ENCODE data around the gene ZEB2.

Gene ZEB2

GRCh38 chr2:144351687-144352086 is 168.2 kb downstream of the ZEB2 start:
- no peak for DNase-seq (ENCODE audit: low spot score)

- no peak for DNase-seq (ENCODE audit: low spot score)
Observed at GRCh38 chr2:144350151-144350802, 169.6 kb downstream of the ZEB2 start.

GRCh38 chr2:144349674-144350073 is 170.2 kb downstream of the ZEB2 start:
- DNase-seq (ENCODE audit: low spot score) = no peak

- DNase-seq (ENCODE audit: low spot score) = no peak
Observed at GRCh38 chr2:144348846-144349245, 171.1 kb downstream of the ZEB2 start.

- no peak for DNase-seq (ENCODE audit: low spot score)
Observed at GRCh38 chr2:144346229-144346628, 173.7 kb downstream of the ZEB2 start.

GRCh38 chr2:144343145-144343544 is 176.8 kb downstream of the ZEB2 start:
- no peak for DNase-seq (ENCODE audit: low spot score)

GRCh38 chr2:144341538-144341937 is 178.4 kb downstream of the ZEB2 start:
- no peak for DNase-seq (ENCODE audit: low spot score)

GRCh38 chr2:144339048-144339447 is 180.9 kb downstream of the ZEB2 start:
- no peak for DNase-seq (ENCODE audit: low spot score)

- DNase-seq (ENCODE audit: low spot score) = no peak
Observed at GRCh38 chr2:144334551-144334950, 185.4 kb downstream of the ZEB2 start.
